Neutrophil (primary cell): Measurements from ENCODE around the gene ZNF385D.

Experiments
- H3K27ac ChIP-seq: fragments of 200-600 bp; sonication (generic); 2 replicates; pipeline ENCODE4 v1.5.1; 2016; ENCODE audit warnings: mild to moderate bottlenecking, moderate library complexity
- H3K27me3 ChIP-seq: fragments of 200-600 bp; sonication (generic); 2 replicates; pipeline ENCODE4 v1.6.0; 2016; ENCODE audit warnings: mild to moderate bottlenecking
- H3K36me3 ChIP-seq: fragments of 200-600 bp; sonication (generic); 2 replicates; pipeline ENCODE4 v1.5.1; 2017
- H3K4me1 ChIP-seq, 2 experiments: fragments of 200-600 bp in 1 of 2; sonication (generic) in 1 of 2; 1 replicate in 1 of 2; 2 replicates in 1 of 2; pipeline versions ENCODE4 v1.5.1 to v1.6.1; 2013 to 2016; ENCODE audit warnings: low read depth in 1 of 2, low read length in 1 of 2, mild to moderate bottlenecking in 1 of 2, moderate library complexity in 1 of 2; ENCODE audit not compliant: control insufficient read depth in 1 of 2, insufficient read depth in 1 of 2
- H3K4me3 ChIP-seq, 2 experiments: fragments of 200-600 bp in 1 of 2; sonication (generic) in 1 of 2; 1 replicate in 1 of 2; 2 replicates in 1 of 2; pipeline ENCODE4 v1.5.1; 2013 to 2016; ENCODE audit warnings: low read depth in 1 of 2, low read length in 1 of 2, mild to moderate bottlenecking in 1 of 2, moderate library complexity in 1 of 2
- H3K9me3 ChIP-seq: fragments of 200-600 bp; sonication (generic); 2 replicates; pipeline ENCODE4 v1.5.1; 2016
- CTCF ChIP-seq: fragments of 200-600 bp; sonication (generic); IDR thresholded peaks from 2 replicates; pipeline ENCODE4 v1.5.1; 2016; ENCODE audit warnings: antibody characterized with exemption

The ZNF385D gene

DNA sequence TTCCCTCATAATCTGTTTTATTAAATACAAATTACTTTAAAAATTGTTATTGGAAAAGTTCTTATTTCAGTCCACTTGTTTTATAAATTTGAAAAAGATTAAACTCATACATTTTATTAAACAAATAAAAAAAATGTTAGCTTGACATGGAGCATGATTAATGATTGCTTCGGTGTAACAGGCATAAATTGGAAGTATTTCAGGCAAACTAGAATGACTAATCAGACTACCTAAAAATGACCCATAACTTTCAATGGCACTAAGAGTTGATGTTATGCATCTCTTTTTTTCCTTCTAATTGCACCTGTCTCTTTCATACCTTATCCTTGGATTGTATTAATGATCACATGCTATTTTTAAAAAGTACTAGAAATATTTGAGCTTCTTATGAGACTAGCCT lies 343.3 kb downstream of the ZNF385D start:
- Histone ChIP-seq H3K4me1 (no peaks in the 10 kb centered on the region), H3K36me3 (no peaks in the 10 kb centered on the region), H3K9me3 (no peaks in the 10 kb centered on the region), H3K27me3 (no peaks in the 10 kb centered on the region), H3K4me3 (no peak overlapping the region), H3K27ac (no peak overlapping the region)
- TF ChIP-seq CTCF = no peak

DNA sequence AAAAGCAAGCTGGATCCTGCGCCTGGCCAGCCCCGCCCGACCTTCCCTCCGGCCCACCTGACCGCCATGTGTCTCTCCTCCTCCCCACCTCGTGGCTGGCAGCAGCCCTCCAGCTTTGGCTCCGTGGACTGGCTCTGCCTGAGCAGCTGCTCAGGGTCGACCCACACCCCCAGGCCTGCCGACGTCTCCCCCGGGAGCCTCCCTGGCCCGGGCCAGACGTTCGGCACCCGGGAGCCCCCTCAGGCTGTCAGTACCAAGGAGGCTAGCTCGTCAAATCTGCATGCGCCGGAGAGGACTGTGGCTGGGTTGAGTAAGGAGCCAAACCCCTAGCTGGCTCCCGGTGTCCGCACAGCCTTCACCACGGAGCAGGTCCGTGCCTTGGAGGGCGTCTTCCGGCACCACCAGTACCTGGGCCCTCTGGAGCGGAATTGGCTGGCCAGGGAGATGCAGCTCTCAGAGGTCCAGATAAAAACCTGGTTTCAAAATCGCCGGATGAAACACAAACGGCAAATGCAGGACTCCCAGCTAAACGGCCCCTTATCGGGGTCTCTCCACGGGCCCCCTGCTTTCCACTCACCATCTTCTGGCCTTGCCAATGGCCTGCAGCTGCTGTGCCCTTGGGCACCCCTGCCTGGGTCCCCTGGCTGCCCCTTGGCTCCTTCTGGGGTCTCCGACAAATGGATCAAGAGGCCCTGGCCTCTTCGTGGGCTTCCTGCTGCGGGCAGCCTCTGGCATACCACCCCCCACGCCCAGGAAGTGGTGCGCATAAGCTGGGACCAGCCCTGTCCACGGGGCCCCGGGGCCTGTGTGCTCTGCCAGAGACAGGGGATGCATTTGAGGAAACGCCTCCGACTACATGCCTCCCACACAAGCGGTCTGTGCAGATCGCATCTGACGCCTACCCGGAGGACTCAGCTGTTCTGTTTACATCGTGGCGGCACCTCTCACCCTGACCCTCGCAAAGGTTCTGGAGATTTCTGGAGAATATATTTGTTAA lies 345.0 kb downstream of the ZNF385D start:
- H3K27me3 ChIP-seq = no peaks in the 10 kb centered on the region
- H3K36me3 ChIP-seq = no peaks in the 10 kb centered on the region
- no peaks in the 10 kb centered on the region for H3K4me1 ChIP-seq
- no peak for TF ChIP-seq CTCF
- H3K9me3 ChIP-seq = no peaks in the 10 kb centered on the region
- no peak overlapping the region for H3K4me3 ChIP-seq
- H3K27ac ChIP-seq = no peak overlapping the region

DNA sequence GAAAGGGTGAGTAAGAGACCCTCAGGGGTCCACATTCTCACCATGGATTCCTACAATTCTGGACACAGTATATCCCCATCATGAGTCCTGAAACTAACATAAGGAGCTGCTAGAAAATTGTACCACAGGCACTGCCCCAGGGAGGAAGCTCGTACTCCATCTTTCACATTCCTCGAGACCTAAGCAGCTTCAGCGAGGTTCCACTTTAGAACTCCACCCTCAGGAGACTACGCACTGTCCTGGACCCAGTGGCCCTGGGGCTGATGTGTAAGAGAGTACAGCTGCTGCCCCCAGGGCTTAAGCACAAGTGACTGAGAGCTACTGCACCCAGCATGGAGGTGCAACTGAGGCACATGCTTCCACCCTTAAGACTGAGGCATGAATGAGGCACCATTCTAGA lies 352.5 kb downstream of the ZNF385D start:
- Histone ChIP-seq H3K9me3 (no peaks in the 10 kb centered on the region), H3K27me3 (no peaks in the 10 kb centered on the region), H3K27ac (no peak overlapping the region), H3K4me1 (no peaks in the 10 kb centered on the region), H3K36me3 (no peaks in the 10 kb centered on the region), H3K4me3 (no peak overlapping the region)
- no peak for TF ChIP-seq CTCF

- TF ChIP-seq CTCF = no peak
- no peaks in the 10 kb centered on the region for H3K4me1 ChIP-seq
- no peak overlapping the region for H3K27ac ChIP-seq
- H3K36me3 ChIP-seq = no peaks in the 10 kb centered on the region
- no peaks in the 10 kb centered on the region for H3K27me3 ChIP-seq
- H3K9me3 ChIP-seq = no peaks in the 10 kb centered on the region
- no peak overlapping the region for H3K4me3 ChIP-seq
Observed at GRCh38 chr3:21393683-21394311, 357.2 kb downstream of the ZNF385D start.

- Histone ChIP-seq H3K27ac (no peak overlapping the region), H3K27me3 (no peaks in the 10 kb centered on the region)
Observed at GRCh38 chr3:21392526-21392925, 358.5 kb downstream of the ZNF385D start.

More at GRCh38 chr3:21392526-21392925, 358.5 kb downstream of the ZNF385D start:
- H3K9me3 ChIP-seq = no peaks in the 10 kb centered on the region
- no peak overlapping the region for H3K4me3 ChIP-seq
- H3K4me1 ChIP-seq = no peaks in the 10 kb centered on the region
- H3K36me3 ChIP-seq = no peaks in the 10 kb centered on the region
- no peak for TF ChIP-seq CTCF
